H4 (cell line): ENCODE data around the gene GIPC1. TPM values are rescaled to one million over a fixed set of nuclear protein-coding genes. Genes with fewer than 3 reads are reported as not detected.
"Not testable (repeated sequence)": the region's sequence is repeated elsewhere in the genome, so short reads cannot be mapped to it uniquely, and the experiment has no call there.

ENCODE experiments used
- DNase-seq: peaks from one replicate; pipeline ENCODE4 v3.0.0-alpha.2; 2015; ENCODE audit warnings: low spot score
- total RNA-seq: library from RNA; depleted of rRNA; stranded (reverse); fragments of >200 nt; shearing (Covaris generic); gene quantifications from 2 replicates; pipeline ENCODE4 v1.2.3, GENCODE V29; 2014

GIPC1 gene
- total RNA-seq, 1 experiment from 2014 or later, result 36.5 TPM

DNA sequence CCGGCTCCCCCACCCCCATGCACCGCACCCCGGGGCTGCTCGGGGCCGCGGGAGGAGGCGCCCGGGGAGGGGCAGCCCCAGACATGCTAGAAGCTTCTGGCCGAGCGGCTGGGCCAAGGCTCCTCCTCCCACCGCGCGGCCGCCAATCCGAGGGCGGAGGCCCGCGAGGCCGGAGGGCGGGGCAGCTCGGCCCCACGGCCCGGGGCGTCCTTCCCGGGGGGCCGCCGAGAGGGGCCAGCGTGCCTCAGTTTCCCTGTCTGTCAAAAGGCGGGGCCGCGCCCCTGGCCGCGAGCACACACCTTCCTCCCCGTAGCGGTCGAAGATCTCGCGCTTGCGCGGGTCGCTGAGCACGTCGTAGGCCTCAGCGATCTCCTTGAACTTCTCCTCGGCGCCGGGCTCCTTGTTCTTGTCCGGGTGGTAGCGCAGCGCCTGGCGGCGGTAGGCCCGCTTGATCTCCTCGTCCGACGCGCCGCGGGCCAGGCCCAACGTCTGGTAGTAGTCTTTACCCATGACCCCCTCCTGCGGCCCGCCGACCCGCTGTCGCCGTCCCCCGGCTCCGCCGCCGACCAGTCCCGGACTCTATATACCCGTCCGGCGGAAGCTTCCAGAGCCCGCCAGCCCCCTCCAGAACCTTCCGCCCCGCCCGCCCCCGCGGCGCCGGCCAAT, 22.0 kb upstream of the GIPC1 start, which contains the start of gene DNAJB1:
TSS of gene DNAJB1 (minus strand) at position 558 of the 666 bp plus-strand sequence. CDS start at position 510, 48 bp downstream.
- DNase-seq, result peak; percentile 60

DNA sequence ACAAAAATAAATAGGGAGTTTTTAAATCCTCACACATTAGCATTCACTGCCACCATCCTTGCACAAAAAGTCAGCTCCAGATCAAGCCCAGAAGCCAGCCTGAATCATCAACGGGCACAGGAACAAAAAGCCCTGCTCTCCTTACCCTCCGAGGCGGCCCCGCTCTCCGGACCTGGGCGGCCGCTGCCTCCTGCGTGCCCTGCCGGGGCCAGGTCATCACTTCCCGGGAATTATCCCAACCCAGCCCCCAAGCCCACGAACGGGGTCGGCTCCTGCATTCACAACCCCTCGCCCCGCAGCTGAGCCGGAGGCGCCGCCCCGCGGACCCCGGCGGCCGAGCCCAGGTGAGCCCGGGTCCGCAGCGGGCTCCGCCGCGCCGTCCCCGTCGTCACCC, 21.5 kb upstream of the GIPC1 start:
- no peak for DNase-seq

DNA sequence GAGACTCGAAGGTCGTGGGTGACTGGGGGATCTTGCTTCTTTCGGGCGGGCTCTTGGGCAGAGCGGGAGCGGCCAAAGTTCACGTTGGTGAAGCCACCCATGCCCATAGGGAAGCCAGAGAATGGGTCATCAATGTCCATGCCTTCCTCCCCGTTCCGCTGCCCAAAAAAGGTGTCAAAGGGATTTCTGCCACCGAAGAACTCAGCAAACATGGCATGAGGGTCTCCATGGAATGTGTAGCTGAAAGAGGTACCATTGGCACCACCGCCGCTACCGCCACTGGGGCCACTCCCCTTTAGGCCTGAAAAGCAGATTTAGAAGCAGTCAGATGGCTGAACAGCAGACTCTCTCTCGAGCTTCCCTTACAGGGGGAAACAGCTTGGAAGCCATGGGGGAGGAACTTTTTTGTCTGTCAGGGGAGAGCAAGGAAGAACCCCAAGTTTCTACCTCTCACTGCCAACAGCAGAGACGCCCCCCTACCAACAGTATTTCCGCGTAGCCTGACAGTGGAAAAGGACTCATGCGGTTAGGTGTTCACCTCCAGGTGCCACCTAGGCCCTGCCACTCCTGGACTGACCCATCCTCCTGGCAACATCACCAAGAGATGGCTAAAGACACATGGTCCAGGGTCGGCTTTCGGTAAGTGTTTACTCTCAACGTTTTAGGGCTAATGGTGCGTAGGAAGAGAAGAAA, 21.0 kb upstream of the GIPC1 start:
- DNase-seq, result no peak

DNA sequence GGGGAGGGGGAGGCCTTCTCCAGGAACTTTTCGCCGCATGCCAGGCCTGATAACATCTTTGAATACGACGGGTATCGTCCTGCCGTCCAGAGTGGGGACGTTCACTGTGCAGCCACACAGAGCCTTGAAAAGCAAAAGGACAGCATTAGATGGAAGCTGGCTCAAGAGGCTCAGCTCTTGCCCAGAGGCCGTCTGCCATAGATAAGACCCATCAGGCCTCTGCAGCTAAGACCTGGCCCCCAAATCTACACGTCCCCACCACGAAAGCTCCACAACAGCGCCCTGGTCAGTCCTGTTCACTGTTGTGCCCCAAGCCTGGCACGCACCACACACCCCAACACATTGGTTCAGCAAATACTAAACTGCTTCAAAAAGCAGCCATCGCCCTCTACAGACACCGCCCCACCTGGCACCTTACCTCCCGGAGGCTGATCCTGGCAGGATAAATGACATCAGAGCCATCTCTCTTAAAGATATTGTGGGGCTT, 20.2 kb upstream of the GIPC1 start:
- no peak for DNase-seq

DNA sequence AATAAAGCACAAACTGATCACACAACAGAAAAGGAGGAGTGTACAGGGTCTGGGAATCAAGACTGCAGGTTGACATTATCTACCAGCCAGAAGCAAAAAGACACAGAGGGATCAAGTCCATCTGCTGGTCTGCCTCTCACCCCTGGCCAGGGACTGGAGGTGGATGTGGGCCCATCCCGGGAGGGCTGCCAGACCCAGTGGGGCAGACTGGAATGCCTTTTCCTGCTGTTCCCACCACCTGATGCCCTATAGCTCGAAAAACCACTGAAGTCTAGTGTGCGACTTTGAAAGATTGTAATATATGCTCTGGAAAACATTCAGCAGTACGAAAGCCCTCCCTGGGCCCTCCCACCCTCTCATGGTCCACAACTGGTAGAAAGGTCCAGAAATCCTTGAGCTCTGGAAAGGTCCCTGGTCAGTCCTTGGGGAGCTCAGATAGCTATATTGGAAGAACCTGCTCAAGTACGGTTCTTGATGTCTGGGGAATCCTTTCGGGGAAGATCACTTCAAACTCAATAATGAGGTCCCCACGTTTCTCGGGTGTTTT, 19.6 kb upstream of the GIPC1 start:
- DNase-seq, result no peak

DNA sequence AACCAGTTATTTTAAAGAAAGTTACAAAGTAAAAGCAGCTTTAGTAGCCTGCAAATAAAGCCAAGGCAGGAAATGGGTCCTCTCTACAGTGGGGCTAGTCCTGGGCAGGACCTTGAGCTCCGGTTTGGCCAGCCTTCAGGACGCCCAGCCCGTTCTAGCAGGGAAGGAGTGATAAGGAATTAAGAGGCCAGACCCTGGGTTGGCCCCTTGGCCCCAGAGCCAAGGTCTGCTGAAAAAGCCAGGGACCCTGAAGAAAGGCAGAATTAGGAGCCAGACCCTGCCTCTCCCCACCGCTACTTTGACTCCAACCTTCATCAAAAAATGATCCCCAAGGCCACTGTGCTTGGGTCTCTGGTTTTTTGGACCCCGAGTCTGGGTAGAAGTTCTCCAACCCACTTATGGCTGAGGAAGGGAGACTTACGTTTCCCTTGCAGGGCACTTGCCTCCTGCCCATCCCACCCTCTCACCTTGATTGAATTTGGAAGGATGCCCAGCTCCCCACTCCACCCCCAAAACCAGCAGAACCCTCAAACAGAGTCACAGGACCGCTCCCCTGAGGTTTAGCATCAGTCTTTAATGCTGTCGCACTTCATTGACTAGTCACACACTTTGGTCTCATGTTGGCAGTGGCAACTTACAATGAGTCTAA, 18.4 kb upstream of the GIPC1 start:
- DNase-seq, result no peak

DNA sequence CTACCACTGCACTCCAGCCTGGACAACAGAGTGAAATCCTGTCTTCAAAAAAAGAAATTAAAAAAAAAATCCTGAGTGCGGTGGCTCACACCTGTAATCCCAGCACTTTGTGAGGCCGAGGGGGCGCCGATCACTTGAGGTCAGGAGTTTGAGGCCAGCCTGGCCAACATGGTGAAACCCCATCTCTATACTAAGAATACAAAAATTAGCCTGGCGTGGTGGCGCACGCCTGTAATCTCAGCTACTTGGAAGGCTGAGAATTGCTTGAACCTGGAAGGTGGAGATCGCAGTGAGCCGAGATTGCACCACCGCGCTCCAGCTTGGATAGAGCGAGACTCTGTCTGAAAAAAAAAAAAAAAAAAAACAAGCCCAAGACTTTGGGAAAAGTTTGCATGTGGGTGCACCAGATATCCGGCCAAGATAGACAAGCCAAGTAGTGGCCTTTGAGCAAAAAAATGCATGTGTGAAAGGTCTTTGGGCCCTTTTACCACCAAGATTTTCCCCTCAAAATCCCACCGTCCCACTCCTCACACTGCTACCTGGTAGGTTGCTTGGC, 16.6 kb upstream of the GIPC1 start:
- no peak for DNase-seq

DNA sequence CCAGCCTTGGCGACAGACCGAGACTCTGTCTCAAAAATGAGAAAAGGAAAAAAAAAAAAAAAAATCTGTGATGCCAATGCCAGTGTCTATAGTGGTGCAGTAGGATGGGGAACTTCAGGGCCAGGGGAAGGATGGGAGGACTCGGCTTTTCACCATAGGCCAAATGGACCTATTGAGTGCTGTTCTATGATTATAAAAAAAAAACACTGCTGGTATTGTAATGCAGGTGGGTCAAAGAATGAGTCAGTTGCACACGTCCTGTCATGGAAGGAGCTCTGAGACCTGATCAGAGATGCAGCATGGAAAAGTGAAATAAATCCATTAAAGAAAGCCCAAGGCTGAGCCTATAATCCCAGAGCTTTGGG, 15.3 kb upstream of the GIPC1 start:
- no peak for DNase-seq

DNA sequence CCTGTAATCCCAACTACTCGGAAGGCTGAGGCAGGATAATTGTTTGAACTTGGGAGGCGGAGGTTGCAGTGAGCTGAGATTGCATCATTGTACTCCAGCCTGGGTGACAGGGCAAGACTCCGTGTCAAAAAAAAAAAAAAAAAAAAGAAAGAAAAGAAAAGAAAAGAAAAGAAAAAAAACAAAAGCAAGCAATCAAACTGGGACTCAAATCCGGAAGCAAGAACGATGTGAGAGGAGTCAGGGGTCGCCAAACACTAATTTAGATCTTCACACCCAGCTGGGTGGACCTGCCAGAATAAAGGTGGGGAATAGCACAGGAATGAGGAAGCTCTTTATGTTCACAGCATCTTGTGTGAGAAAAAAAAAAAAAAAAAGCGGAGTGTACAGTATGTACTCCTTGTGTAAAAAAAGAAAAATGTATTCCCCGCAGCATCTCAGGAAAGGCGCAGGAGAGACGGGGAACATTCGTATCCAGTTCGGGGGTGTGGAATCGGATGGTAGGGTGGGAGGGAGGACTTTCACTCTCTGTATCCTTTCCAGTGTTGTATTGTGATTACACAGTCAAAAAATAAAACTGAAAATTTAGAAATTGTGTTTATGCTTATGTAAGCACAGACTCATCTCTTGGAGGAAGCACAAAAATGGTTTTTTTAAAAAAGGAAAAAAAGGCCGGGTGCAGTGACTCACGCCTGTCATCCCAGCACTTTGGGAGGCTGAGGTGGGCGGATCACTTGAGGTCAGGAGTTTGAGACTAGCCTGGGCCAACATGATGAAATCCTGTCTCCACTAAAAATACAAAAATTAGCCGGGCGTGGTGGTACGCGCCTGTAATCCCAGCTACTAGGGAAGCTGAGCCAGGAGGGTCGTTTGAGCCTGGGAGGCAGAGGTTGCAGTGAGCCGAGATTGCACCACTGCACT, 14.6 kb upstream of the GIPC1 start:
- peak; percentile 39 for DNase-seq

DNA sequence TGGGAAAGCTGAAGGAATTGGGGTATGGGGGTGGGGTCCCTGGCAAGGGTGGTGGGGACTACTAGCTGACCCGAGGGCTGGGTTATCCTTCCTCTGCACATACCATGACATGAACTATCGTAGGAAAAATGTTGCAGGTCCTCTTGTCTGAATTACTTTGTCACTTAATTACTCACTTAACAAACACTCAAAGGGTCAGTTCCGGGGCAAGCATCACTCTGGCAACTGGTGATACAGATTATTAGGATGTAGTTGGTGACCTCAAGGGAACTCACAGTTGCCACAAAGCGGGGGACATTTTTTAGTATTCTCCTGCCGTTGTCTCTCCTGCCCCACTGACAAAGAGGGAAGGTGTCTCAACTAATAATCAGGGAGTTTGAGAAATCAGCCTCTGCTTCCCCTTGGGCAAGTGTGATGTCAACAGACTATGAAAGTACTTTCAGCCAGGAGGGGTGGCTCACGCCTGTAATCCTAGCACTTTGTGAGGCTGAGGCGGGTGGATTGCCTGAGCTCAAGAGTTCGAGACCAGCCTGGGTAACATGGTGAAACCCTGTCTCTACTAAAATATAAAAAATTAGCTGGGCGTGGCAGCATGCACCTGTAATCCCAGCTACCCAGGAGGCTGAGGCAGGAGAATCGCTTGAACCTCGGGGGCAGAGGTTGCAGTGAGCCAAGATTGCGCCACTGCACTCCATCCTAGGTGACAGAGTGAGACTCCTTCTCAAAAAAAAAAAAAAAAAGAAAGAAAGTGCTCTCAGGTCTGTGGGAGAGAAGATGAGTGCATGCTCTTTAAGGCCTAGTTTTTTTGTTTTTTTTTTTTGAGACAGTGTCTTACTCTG, 12.0 kb upstream of the GIPC1 start:
- DNase-seq, result no peak

DNA sequence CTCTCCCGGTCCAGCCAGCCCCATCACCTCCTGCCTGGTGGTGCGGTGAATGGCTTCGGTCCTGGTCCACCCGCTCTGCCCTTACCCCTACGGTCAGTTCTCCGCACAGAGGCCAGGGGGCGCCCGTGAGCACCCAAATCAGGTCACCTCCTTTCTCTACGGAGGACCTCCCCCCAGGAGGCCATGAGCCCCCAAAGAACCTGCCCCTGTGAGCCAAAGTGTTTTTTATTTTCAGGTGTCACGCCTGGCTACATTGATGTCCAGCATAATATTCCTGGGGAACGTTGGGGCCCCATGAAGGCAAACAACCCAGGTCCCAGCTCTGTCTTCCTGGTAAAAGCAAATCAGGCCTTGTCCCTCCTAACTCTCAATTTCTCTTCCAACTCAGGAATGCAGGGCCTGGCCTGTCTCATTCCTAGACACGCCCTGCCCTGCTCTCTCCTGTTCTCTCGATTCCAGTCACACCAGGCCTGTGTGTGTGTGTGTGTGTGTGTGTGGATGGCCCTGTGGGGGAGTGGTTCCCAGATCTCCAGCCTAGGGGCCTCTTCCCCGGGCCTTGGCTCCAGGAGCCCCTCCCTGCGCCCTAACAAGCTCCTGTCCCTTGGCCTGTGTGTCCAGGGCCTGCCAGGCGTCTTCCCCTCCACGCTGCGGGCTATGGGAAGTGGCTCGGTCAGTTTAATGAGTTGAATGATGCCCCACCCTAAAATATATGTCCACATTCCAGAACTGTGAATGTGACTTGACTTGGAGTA, 9.7 kb upstream of the GIPC1 start:
- DNase-seq, result peak; percentile 76

DNA sequence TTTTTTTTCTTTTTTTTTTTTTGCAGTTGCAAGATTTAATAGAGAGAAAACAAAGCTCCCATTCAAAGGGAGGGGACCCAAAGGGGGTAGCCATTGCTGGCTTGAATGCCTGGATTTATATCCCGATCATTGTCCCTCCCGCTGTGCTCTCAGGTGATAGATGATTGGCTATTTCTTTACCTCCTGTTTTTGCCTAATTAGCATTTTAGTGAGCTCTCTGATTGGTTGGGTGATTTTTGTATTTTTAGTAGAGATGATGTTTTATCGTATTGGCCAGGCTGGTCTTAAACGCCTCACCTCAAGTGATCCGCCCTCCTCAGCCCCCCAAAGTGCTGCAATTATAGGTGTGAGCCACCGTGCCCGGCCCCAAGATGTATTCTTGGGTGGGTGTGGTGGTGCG, 8.6 kb upstream of the GIPC1 start:
- not testable (repeated sequence) for DNase-seq

DNA sequence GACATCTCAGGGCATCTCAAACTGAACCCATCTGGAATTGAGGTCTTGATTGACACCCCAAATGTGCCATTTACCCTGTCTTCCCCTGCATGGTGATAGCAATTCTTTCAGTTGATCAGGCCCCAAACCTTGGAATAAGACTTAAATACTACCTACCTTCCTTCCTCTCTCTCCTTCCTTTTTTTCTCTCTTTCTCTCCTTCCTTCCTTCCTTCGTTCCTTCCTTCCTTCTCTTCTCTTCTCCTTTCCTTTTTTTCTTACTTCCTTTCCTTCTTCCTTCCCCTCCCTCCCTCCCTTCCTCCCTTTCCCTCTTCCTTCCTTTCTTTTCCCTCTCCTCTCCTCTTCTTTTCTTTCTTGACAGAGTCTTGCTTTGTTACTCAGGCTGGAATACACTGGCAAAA, 7.4 kb upstream of the GIPC1 start:
- no peak for DNase-seq

DNA sequence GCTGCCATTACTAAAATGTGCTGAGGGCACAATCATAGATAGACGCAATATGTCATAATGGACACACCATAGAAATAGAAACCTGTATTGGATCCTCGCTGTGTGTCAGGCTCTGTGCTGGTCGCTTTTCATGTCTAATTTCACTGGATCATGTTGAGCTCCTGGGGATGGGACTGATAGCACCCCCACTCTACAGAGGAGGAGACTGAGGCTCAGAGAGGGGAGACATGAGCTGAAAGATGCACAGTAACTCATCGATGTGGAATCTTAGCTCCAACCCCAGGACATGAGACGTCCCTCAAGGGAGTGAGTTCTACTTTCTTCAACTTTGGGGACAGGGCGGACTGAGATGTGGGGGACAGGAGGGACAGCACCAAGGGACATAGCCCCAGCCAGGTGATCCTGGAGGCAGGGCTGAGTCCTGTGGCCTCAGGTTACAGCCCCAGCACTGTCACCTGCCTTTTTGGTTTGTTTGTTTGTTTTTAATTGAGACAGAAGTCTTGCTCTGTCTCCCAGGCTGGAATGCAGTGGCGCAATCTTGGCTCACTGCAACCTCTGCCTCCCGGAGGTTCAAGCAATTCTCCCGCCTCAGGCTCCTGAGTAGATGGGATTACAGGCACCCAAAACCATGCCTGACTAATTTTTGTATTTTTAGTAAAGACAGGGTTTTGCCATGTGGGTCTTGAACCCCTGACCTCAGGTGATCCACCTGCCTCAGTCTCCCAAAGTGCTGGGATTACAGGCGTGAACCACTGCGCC, 6.6 kb upstream of the GIPC1 start:
- no peak for DNase-seq

DNA sequence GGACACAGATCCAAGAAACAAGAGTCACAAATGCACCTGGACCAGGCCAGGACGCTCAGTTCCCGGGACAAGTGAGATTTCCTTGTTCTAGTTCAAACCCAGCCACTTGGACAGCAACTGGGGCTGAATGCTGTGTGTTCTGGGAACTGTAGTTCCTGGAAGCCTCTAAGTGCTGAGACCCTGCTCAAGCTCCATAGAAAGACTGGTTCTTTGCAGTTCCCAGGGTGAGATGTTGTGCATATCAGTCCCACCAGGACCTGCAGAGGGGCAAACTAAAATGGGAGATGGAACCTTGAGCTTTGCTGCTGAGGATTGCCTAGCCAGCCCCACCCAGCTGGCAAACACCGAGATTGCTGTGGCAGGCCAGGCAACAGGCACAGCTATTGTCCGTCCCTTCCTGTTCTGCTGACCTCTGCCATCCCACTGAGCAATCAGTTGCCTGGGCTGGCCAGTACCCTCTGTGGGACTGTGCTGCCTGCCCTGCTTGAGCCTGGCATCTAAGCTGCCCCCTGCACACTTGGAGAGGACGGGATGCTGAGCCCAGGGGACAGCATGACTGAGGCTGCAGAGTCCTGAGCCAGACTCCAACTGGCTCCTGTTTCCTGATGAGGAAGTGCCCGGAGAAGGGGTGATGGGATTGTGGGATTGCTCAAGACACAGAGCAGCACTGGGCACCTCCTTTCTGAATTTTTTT, 1.4 kb upstream of the GIPC1 start:
- no peak for DNase-seq

DNA sequence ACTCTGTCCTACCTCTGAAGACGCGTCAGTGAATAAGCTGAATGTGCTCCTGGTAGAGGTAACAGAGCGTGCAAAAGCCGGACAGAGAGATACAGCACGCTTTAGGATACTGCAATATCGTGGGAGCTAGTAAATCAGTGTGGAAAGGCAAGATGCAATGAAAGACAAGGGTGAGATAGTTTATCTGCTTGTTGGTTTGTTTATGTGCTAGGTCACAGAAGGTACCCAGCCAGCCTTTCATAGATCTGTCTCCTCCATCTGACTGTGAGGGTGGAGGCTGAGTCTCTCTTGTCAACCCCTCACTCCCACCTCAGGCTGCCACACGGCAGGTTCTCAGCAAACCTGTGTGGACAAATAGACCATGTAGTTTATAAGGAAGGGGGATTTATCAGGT, 904 bp upstream of the GIPC1 start:
- DNase-seq, result no peak

DNA sequence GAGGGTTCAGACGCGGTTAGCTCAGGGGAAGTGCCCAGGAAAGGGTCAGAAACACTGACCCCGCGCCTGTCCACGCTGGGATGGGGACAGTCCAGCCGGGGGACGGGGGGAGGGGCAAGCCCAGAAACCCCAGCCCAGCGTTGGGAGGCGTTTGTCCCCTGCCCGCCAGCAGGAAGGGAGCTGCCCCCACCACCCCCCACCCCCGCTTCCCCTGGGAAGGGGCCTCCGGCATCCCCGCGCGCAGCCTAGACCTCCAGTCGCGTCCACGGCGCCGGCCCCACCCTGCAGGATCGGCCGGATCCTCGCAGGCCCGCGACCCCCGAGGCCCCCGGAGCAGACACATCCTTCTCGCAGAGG, 277 bp downstream of the GIPC1 start:
- no peak for DNase-seq

DNA sequence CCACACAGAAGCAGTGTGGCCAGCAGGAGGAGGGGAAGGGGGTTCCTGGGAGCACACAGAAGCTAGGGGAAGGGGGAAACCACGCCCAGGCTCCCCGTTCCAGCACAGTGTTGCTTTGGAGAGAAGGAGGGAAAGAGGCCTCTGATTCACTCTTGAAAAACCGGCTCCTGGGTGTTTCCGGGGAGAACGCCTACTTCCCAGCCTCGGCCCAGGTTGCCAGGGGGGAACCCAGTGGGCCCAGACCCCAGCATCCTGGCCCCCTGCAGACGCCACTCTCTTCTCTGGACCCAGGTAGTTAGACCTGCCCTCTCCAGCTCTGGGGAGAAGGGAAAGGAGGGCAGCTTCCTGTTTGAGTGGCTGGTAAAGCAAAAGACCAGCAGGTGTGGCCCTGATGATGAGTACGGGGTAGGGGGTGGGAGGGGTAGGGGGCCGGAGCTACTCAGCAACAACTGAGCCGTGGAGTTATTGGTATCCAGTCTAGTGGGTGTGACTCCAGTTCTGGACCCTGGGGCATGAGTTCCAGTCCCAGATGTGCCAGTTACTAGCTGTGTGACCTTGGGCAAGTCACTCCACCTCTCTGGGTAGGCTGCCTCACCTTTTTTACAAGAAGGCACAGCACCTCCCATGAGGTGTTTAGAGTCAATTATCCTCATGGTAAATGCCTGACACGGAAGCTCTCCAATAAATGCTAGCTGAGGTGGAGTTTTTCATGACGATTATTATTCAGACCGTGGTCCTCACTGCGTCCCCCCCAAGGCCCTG, 836 bp downstream of the GIPC1 start:
- no peak for DNase-seq
